HG02973 (cell line): Measurements from ENCODE around the gene SELENOF.
"Not testable (repeated sequence)": the region's sequence is repeated elsewhere in the genome, so short reads cannot be mapped to it uniquely, and the experiment has no call there.

Experiments used
- ATAC-seq: cut with Tn5 transposase; IDR thresholded peaks from one replicate; pipeline ENCODE4 v1.9.1; 2021; ENCODE audit warnings: moderate library complexity; ENCODE audit not compliant: unreplicated experiment

Gene SELENOF

DNA sequence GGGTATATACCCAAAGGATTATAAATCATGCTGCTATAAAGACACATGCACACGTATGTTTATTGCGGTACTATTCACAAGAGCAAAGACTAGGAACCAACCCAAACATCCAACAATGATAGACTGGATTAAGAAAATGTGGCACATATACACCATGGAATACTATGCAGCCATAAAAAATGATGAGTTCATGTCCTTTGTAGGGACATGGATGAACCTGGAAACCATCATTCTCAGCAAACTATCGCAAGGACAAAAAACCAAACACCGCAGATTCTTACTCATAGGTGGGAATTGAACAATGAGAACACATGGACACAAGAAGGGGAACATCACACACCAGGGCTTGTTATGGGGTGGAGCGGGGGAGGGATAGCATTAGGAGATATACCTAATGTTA is 94.0 kb downstream of the SELENOF start:
- not testable (repeated sequence) for ATAC-seq

DNA sequence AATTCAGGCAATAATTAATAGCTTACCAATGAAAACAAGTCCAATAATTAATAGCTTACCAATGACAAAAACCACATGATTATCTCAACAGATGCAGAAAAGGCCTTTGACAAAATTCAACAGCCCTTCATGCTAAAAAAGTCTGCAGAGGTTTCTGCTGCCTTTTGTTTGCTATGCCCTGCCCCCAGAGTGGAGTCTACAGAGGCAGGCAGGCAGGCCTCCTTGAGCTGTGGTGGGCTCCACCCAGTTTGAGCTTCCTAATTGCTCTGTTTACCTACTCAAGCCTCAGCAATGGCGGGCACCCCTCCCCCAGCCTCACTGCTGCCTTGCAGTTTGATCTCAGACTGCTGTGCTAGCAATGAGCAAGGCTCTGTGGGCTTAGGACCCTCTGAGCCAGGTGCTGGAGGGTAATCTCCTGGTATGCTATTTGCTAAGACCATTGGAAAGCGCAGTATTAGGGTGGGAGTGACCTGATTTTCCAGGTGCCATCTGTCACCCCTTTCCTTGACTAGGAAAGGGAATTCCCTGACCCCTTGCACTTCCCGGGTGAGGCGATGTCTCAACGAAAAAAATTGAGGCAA is 96.6 kb downstream of the SELENOF start:
- not testable (repeated sequence) for ATAC-seq

DNA sequence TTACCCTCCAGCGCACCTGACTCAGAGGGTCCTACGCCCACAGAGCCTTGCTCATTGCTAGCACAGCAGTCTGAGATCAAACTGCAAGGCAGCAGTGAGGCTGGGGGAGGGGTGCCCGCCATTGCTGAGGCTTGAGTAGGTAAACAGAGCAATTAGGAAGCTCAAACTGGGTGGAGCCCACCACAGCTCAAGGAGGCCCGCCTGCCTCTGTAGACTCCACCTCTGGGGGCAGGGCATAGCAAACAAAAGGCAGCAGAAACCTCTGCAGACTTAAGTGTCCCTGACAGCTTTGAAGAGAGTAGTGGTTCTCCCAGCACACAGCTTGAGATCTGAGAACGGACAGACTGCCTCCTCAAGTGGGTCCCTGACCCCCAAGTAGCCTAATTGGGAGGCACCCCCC is 99.8 kb downstream of the SELENOF start:
- not testable (repeated sequence) for ATAC-seq
